K562 (cell line): ENCODE data around the gene PRSS53. TPM values are rescaled to one million over a fixed set of nuclear protein-coding genes. Genes with fewer than 3 reads are reported as not detected.
A peak's percentile ranks its signal among the peaks of the same experiment; 100 is the strongest.

ENCODE experiments used
- BRCA1 ChIP-seq, 2 experiments: fragments of 450-650 bp in 1 of 2; sonication (generic) in 1 of 2; formaldehyde crosslinking in 1 of 2; IDR thresholded peaks; 2 replicates each; pipeline versions ENCODE4 v1.5.0 to v1.6.1; 2017 to 2020; ENCODE audit warnings: mild to moderate bottlenecking in 1 of 2, missing genetic modification reagents in 1 of 2
- HDAC6 ChIP-seq: IDR thresholded peaks from 2 replicates; pipeline ENCODE4 v1.6.1; 2012; ENCODE audit warnings: low read depth, mild to moderate bottlenecking, control low read depth, inconsistent platforms, low read length, moderate library complexity
- ILK ChIP-seq: fragments of 450-650 bp; IDR thresholded peaks from 2 replicates; pipeline ENCODE4 v1.6.1; 2016; ENCODE audit warnings: missing genetic modification characterization, low read depth, mild to moderate bottlenecking, missing compliant biosample characterization, moderate library complexity, borderline replicate concordance
- KAT7 ChIP-seq: sonication (generic); formaldehyde crosslinking; IDR thresholded peaks from 2 replicates; pipeline ENCODE4 v1.8.0; 2022; ENCODE audit warnings: missing genetic modification reagents, mild to moderate bottlenecking, borderline replicate concordance
- MCM3 ChIP-seq: fragments of 450-650 bp; IDR thresholded peaks from 2 replicates; pipeline ENCODE4 v1.6.1; 2016
- MTA2 ChIP-seq: fragments of 450-650 bp; IDR thresholded peaks from 2 replicates; pipeline ENCODE4 v1.6.1; 2016; ENCODE audit warnings: low read depth
- MXI1 ChIP-seq: IDR thresholded peaks from 2 replicates; pipeline ENCODE4 v1.6.1; 2011; ENCODE audit warnings: low read depth, mild to moderate bottlenecking, improper control_type of control experiment, low read length
- PHTF2 ChIP-seq: fragments of 250-450 bp; sonication (Bioruptor Pico); IDR thresholded peaks from 2 replicates; pipeline ENCODE4 v1.5.0; 2021; ENCODE audit warnings: mild to moderate bottlenecking
- SMARCE1 ChIP-seq: fragments of 450-650 bp; IDR thresholded peaks from 2 replicates; pipeline ENCODE4 v1.7.1; 2016; ENCODE audit warnings: mild to moderate bottlenecking
- SOX6 ChIP-seq: fragments of 450-650 bp; IDR thresholded peaks from 2 replicates; pipeline ENCODE4 v1.6.1; 2014; ENCODE audit warnings: mild to moderate bottlenecking
- TEAD4 ChIP-seq, 2 experiments: sonication (generic) in 1 of 2; formaldehyde crosslinking in 1 of 2; IDR thresholded peaks; 2 replicates each; pipeline versions ENCODE4 v1.6.1 to v1.8.0; 2012 to 2022; ENCODE audit warnings: borderline replicate concordance in 1 of 2, inconsistent platforms in 1 of 2, low read length in 1 of 2, mild to moderate bottlenecking in 1 of 2, missing genetic modification reagents in 1 of 2
- TRIM28 ChIP-seq: fragments of 450-650 bp; IDR thresholded peaks from 2 replicates; pipeline ENCODE4 v1.6.1; 2017
- TSC22D4 ChIP-seq: fragments of 450-650 bp; IDR thresholded peaks from 2 replicates; pipeline ENCODE4 v1.6.1; 2016; ENCODE audit warnings: missing genetic modification characterization, missing biosample characterization, control low read depth
- ZNF121 ChIP-seq: sonication (generic); formaldehyde crosslinking; conservative IDR thresholded peaks from 2 replicates; pipeline ENCODE4 v1.8.0; 2022; ENCODE audit warnings: missing genetic modification reagents
- ZNF253 ChIP-seq: fragments of 250-450 bp; sonication (Bioruptor Pico); conservative IDR thresholded peaks from 2 replicates; pipeline ENCODE4 v1.6.1; 2021; ENCODE audit warnings: mild to moderate bottlenecking
- ZNF354B ChIP-seq: fragments of 250-450 bp; sonication (Bioruptor Pico); IDR thresholded peaks from 2 replicates; pipeline ENCODE4 v1.4.0; 2020
- ZNF407 ChIP-seq: fragments of 450-650 bp; IDR thresholded peaks from 2 replicates; pipeline ENCODE4 v1.6.1; 2016; ENCODE audit warnings: low read depth
- ZSCAN29 ChIP-seq: fragments of 450-650 bp; IDR thresholded peaks from 2 replicates; pipeline ENCODE4 v1.6.1; 2017
- polyA plus RNA-seq, 8 experiments: library from polyadenylated mRNA; depleted of rRNA in 4 of 8; stranded (reverse) in 5 of 8; unstranded in 3 of 8; fragments of >200 nt; fragmentation: Nextera tagmentation in 2 of 8; fragmentation: Illumina TruSeq in 1 of 8; extraction: Ambion mirVana in 2 of 8; extraction: Trizol in 1 of 8; gene quantifications; 2 replicates each; pipeline versions ENCODE4 v1.2.1 to v1.2.3, GENCODE V29; 2011 to 2014; ENCODE audit warnings: inconsistent platforms in 1 of 8, missing spikeins in 1 of 8
- total RNA-seq, 7 experiments: library from RNA; depleted of rRNA in 6 of 7; stranded (reverse); fragments of >200 nt in 6 of 7; fragmentation: Illumina TruSeq in 2 of 7; extraction: Trizol in 2 of 7; gene quantifications; 2 replicates each; pipeline versions ENCODE4 v1.2.1 to v1.2.3, GENCODE V29; 2011 to 2021; ENCODE audit warnings: low replicate concordance in 1 of 7
- TF ChIP-seq, protein P1 (sequence below): fragments of 450-650 bp; IDR thresholded peaks from 2 replicates; pipeline ENCODE4 v1.6.1; 2017; ENCODE audit warnings: antibody characterized with exemption

PRSS53 gene
- total and polyA plus RNA-seq, 9 of the 15 experiments (the other 6 are each of a cell fraction or from before 2014, with no cell fraction given): 0.40 to 1.9 (median 0.78) TPM; not detected in 2

DNA sequence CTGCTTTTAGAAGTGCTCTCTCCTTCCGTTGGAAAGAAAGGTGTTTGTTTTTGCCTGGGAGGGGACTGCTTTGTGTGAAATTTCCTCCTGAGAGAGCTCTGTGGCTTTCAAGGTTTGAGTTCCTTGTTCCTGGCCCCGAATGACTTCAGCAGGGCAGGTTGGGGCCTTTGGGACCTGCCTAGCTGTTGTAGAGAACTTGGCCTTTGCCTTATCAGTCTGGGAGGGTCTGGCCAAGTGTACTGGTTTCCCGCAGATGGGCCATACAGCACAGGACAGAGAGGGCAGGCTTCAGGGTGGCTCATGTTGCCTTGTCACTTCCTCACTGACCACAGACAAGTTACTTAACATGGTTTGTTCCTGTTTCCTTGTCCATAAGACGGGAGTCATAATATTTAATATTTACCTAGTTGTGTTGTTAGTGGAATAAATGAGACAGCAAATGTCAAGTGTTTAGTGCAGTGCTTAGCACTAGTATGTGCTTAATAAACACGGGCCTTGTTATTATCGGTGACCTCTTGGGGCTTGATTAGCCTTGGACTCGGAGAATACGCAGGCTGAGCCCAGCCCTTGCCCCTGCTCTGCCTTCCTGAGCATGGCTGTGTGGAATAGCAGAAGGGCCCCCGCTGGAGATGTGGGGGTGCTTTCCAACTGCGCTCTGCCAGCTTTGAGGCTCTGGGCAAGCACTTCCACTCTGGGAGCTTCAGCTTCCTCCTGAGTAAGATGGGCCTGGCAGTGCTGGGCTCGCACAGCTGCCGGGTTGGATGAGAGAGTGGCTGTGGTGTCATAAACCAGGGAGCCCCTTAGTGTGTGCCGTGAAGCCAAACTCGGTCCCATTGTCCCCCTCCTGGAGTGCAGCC lies 40.2 kb upstream of the PRSS53 start (continued):
- TF ChIP-seq ZNF253 (no peak), BRCA1 (IDR thresholded peaks at IDR 0.05) (no peak), BRCA1 (CRISPR knock-in tag; IDR thresholded peaks at IDR 0.05) (no peak), ZNF407 (no peak), TSC22D4 (tag) (no peak), TRIM28 (no peak), ILK (tag) (no peak), ZNF354B (CRISPR knock-in tag) (no peak), KAT7 (CRISPR knock-in tag) (no peak), TEAD4 (IDR thresholded peaks at IDR 0.05; ENCODE audit: low read length) (peak; percentile 62; the same call in 1 of the 2 replicates), TEAD4 (CRISPR knock-in tag; IDR thresholded peaks at IDR 0.05; ENCODE audit: borderline replicate concordance) (no peak), PHTF2 (CRISPR knock-in tag) (no peak), SMARCE1 (no peak), MCM3 (no peak), MTA2 (no peak), HDAC6 (no peak), ZNF121 (CRISPR knock-in tag) (no peak), MXI1 (no peak), SOX6 (no peak), ZSCAN29 (no peak)
- TF ChIP-seq, protein P1, sequence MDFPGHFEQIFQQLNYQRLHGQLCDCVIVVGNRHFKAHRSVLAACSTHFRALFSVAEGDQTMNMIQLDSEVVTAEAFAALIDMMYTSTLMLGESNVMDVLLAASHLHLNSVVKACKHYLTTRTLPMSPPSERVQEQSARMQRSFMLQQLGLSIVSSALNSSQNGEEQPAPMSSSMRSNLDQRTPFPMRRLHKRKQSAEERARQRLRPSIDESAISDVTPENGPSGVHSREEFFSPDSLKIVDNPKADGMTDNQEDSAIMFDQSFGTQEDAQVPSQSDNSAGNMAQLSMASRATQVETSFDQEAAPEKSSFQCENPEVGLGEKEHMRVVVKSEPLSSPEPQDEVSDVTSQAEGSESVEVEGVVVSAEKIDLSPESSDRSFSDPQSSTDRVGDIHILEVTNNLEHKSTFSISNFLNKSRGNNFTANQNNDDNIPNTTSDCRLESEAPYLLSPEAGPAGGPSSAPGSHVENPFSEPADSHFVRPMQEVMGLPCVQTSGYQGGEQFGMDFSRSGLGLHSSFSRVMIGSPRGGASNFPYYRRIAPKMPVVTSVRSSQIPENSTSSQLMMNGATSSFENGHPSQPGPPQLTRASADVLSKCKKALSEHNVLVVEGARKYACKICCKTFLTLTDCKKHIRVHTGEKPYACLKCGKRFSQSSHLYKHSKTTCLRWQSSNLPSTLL: no peak
